Activated B cell treated with CpG ODN at 0.5 μM for 24 hours (primary cell): ENCODE results near the gene GID8. TPM values are rescaled to one million over a fixed set of nuclear protein-coding genes. Genes with fewer than 3 reads are reported as not detected.
A peak's percentile ranks its signal among the peaks of the same experiment; 100 is the strongest.

Source experiments
- ATAC-seq: fragments of 200-7000 bp; cut with Tn5 transposase; one replicate; pipeline ENCODE4 v1.10.0; 2021; ENCODE audit warnings: low read depth, mild to moderate bottlenecking, moderate library complexity
- CTCF ChIA-PET: fragments of 350-600 bp; sonication (Branson Sonifier 250); formaldehyde crosslinking; loops from one replicate; lab custom pipeline; 2021; ENCODE audit warnings: antibody characterized with exemption; lab: Charles Lee
- POLR2A ChIA-PET: fragments of 350-600 bp; sonication (Branson Sonifier 250); formaldehyde crosslinking; loops from one replicate; lab custom pipeline; 2021; ENCODE audit warnings: antibody characterized with exemption; lab: Charles Lee
- DNase-seq: peaks from one replicate; pipeline ENCODE4 v3.0.0; 2022
- H3K27ac Mint-ChIP-seq: one replicate; pipeline ENCODE4 v1.8.0; 2020; ENCODE audit warnings: mixed read lengths
- H3K27me3 Mint-ChIP-seq: one replicate; pipeline ENCODE4 v1.8.0; 2021; ENCODE audit warnings: mixed read lengths
- H3K36me3 Mint-ChIP-seq: one replicate; pipeline ENCODE4 v1.8.0; 2021; ENCODE audit warnings: low read depth, mixed read lengths
- H3K4me1 Mint-ChIP-seq: one replicate; pipeline ENCODE4 v1.8.0; 2021; ENCODE audit warnings: mixed read lengths
- H3K4me3 Mint-ChIP-seq: one replicate; pipeline ENCODE4 v1.8.0; 2020; ENCODE audit warnings: mild to moderate bottlenecking, mixed read lengths
- H3K9me3 Mint-ChIP-seq: one replicate; pipeline ENCODE4 v1.8.0; 2020; ENCODE audit warnings: mixed read lengths
- intact Hi-C: fragments of 100-400 bp; cut with micrococcal nuclease; formaldehyde crosslinking; loops from one replicate; pipeline ENCODE4 v1.15.1; 2024
- total RNA-seq: library from RNA; stranded (reverse); gene quantifications from 2 replicates; pipeline ENCODE4 v1.2.3, GENCODE V29; 2022
- TF ChIP-seq, protein P1 (sequence below): fragments of 200-600 bp; IDR thresholded peaks from one replicate; pipeline ENCODE4 v1.8.0; 2022; ENCODE audit warnings: antibody characterized with exemption, mild to moderate bottlenecking

Gene GID8
- total RNA-seq, 1 donor from 2014 or later: 43.1 TPM

DNA sequence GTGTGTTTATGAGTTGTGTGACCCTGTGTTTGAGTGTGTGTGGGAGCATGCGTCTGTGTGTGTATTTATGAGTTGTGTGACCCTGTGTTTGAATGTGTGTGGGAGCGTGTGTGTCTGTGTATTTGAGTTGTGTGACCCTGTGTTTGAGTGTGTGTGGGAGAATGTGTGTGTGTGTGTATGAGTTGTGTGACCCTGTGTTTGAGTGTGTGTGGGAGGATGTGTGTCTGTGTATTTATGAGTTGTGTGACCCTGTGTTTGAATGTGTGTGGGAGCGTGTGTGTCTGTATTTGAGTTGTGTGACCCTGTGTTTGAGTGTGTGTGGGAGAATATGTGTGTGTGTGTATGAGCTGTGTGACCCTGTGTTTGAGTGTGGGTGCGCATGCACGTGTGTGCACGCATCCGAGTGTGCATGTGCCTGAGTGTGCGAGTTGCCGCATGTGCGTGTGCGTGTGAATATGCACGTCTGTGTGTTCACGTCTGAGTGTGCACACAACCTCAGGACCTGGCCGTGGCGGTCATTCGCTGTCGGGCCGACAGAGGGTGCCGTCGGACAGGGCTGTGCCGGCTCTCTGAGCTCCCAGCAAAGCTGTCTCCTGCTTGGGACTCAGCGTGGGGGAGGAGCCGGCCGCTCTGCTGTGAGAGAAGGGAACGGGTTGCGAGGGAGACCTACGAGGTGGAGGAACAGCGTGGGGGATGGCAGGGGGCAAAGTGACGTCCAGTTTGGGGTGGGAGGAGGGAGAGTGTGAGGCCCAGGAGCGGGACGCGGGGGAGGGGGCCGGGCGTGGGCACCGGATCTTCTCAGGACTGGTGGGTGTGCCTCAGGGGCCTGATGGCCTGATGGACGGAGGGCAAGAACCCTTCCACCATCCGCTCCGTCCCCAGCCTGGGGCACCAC, 34.2 kb downstream of the GID8 start:
- Mint-ChIP-seq H3K9me3 (no peaks in the 10 kb centered on the region), H3K36me3 (peaks cover 2% of the 10 kb centered on the region), H3K4me3 (peak overlapping the region; percentile 82), H3K4me1 (peaks cover 19% of the 10 kb centered on the region), H3K27me3 (peaks cover 24% of the 10 kb centered on the region), H3K27ac (peak overlapping the region; percentile 24)
- DNase-seq (peak; percentile 82), ATAC-seq (peak; percentile 99)
- ChIA-PET POLR2A (interaction anchor here (0.6 to 1.3 kb wide), 8 partner anchors 8 to 208 kb away, joined by 3 to 9 read pairs (median 3); partner anchors contain the start of gene GID8), CTCF (interaction anchor here (0.6 to 1.3 kb wide), 21 partner anchors 10 to 208 kb away, joined by 3 to 14 read pairs (median 4); partner anchors contain the start of gene BHLHE23)
- intact Hi-C loops: loop anchor here (1.0 to 2.0 kb wide), 6 partner anchors 33 to 207 kb away; partner anchors contain the start of gene GID8
- TF ChIP-seq, protein P1, sequence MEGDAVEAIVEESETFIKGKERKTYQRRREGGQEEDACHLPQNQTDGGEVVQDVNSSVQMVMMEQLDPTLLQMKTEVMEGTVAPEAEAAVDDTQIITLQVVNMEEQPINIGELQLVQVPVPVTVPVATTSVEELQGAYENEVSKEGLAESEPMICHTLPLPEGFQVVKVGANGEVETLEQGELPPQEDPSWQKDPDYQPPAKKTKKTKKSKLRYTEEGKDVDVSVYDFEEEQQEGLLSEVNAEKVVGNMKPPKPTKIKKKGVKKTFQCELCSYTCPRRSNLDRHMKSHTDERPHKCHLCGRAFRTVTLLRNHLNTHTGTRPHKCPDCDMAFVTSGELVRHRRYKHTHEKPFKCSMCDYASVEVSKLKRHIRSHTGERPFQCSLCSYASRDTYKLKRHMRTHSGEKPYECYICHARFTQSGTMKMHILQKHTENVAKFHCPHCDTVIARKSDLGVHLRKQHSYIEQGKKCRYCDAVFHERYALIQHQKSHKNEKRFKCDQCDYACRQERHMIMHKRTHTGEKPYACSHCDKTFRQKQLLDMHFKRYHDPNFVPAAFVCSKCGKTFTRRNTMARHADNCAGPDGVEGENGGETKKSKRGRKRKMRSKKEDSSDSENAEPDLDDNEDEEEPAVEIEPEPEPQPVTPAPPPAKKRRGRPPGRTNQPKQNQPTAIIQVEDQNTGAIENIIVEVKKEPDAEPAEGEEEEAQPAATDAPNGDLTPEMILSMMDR: no peak

GRCh38 chr20:62972845-62973745, 35.1 kb downstream of the GID8 start:
- DNase-seq (no peak), ATAC-seq (no peak)
- H3K27me3 Mint-ChIP-seq: peaks cover 24% of the 10 kb centered on the region
- H3K4me3 Mint-ChIP-seq: peak overlapping the region; percentile 82
- TF ChIP-seq, protein P1: no peak
- no peak overlapping the region for H3K27ac Mint-ChIP-seq
- intact Hi-C loops: loop anchor here (1.0 to 2.0 kb wide), 6 partner anchors 34 to 206 kb away; partner anchors contain the start of gene GID8
- H3K9me3 Mint-ChIP-seq: no peaks in the 10 kb centered on the region
- no peaks in the 10 kb centered on the region for H3K36me3 Mint-ChIP-seq
- ChIA-PET POLR2A (interaction anchor here (0.6 to 1.3 kb wide), 7 partner anchors 7 to 207 kb away, joined by 3 to 9 read pairs (median 3); partner anchors contain the start of gene GID8), CTCF (interaction anchor here (0.6 to 1.3 kb wide), 21 partner anchors 9 to 207 kb away, joined by 3 to 14 read pairs (median 4); partner anchors contain the start of gene BHLHE23)
- H3K4me1 Mint-ChIP-seq: peaks cover 28% of the 10 kb centered on the region

- DNase-seq (no peak), ATAC-seq (no peak)
- ChIA-PET POLR2A (no interaction called here), CTCF (no interaction called here)
- TF ChIP-seq, protein P1: no peak
- no peaks in the 10 kb centered on the region for H3K36me3 Mint-ChIP-seq
- intact Hi-C loops: loop anchor here (5.0 kb wide), 1 partner anchor 673 kb away; the partner anchor contains the start of gene ADRM1
- no peak overlapping the region for H3K4me3 Mint-ChIP-seq
- H3K27me3 Mint-ChIP-seq: peaks cover 30% of the 10 kb centered on the region
- no peak overlapping the region for H3K27ac Mint-ChIP-seq
- peaks cover 45% of the 10 kb centered on the region for H3K4me1 Mint-ChIP-seq
- H3K9me3 Mint-ChIP-seq: no peaks in the 10 kb centered on the region
Measured at GRCh38 chr20:62975251-62975760, 37.4 kb downstream of the GID8 start.

GRCh38 chr20:62975812-62976508, 38.0 kb downstream of the GID8 start:
- peaks cover 30% of the 10 kb centered on the region for H3K27me3 Mint-ChIP-seq
- ATAC-seq (no peak), DNase-seq (no peak)
- no peaks in the 10 kb centered on the region for H3K9me3 Mint-ChIP-seq
- no peak overlapping the region for H3K4me3 Mint-ChIP-seq
- H3K27ac Mint-ChIP-seq: no peak overlapping the region
- ChIA-PET POLR2A (no interaction called here), CTCF (no interaction called here)
- TF ChIP-seq, protein P1: no peak
- no peaks in the 10 kb centered on the region for H3K36me3 Mint-ChIP-seq
- intact Hi-C loops: loop anchor here (2.0 to 5.0 kb wide), 2 partner anchors 49 to 674 kb away; partner anchors contain the start of genes ADRM1 and DIDO1
- peaks cover 49% of the 10 kb centered on the region for H3K4me1 Mint-ChIP-seq
